ENCODE measurements around the gene OCIAD1.

DNA sequence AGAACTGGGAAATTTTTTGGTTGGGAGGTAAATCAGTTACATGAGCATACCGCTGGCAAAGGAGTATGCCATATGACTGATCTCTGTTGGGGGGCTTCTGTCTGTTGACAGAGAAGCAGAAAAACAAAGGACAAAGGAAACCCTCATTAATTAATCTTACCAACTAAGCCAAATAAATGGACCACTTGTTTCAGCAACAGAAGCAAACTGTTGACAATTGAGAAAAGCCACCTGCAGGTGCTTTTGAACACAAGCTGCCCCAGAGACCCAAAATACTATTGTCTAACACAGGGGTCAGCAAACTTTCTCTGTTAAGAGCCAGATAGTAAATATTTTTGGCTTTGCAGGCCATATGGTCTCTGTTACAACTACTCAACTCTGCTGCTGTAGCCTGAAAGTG, 43.8 kb upstream of the OCIAD1 start:
- TF ChIP-seq, protein P1, sequence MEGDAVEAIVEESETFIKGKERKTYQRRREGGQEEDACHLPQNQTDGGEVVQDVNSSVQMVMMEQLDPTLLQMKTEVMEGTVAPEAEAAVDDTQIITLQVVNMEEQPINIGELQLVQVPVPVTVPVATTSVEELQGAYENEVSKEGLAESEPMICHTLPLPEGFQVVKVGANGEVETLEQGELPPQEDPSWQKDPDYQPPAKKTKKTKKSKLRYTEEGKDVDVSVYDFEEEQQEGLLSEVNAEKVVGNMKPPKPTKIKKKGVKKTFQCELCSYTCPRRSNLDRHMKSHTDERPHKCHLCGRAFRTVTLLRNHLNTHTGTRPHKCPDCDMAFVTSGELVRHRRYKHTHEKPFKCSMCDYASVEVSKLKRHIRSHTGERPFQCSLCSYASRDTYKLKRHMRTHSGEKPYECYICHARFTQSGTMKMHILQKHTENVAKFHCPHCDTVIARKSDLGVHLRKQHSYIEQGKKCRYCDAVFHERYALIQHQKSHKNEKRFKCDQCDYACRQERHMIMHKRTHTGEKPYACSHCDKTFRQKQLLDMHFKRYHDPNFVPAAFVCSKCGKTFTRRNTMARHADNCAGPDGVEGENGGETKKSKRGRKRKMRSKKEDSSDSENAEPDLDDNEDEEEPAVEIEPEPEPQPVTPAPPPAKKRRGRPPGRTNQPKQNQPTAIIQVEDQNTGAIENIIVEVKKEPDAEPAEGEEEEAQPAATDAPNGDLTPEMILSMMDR (CRISPR knock-in tag; IDR thresholded peaks at IDR 0.05), result no peak
- TF ChIP-seq ZNF549 (CRISPR knock-in tag; IDR thresholded peaks at IDR 0.05), result no peak
- TF ChIP-seq, protein P2, sequence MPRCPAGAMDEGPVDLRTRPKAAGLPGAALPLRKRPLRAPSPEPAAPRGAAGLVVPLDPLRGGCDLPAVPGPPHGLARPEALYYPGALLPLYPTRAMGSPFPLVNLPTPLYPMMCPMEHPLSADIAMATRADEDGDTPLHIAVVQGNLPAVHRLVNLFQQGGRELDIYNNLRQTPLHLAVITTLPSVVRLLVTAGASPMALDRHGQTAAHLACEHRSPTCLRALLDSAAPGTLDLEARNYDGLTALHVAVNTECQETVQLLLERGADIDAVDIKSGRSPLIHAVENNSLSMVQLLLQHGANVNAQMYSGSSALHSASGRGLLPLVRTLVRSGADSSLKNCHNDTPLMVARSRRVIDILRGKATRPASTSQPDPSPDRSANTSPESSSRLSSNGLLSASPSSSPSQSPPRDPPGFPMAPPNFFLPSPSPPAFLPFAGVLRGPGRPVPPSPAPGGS (CRISPR knock-in tag; IDR thresholded peaks at IDR 0.05), result no peak
- TF ChIP-seq, protein P3, sequence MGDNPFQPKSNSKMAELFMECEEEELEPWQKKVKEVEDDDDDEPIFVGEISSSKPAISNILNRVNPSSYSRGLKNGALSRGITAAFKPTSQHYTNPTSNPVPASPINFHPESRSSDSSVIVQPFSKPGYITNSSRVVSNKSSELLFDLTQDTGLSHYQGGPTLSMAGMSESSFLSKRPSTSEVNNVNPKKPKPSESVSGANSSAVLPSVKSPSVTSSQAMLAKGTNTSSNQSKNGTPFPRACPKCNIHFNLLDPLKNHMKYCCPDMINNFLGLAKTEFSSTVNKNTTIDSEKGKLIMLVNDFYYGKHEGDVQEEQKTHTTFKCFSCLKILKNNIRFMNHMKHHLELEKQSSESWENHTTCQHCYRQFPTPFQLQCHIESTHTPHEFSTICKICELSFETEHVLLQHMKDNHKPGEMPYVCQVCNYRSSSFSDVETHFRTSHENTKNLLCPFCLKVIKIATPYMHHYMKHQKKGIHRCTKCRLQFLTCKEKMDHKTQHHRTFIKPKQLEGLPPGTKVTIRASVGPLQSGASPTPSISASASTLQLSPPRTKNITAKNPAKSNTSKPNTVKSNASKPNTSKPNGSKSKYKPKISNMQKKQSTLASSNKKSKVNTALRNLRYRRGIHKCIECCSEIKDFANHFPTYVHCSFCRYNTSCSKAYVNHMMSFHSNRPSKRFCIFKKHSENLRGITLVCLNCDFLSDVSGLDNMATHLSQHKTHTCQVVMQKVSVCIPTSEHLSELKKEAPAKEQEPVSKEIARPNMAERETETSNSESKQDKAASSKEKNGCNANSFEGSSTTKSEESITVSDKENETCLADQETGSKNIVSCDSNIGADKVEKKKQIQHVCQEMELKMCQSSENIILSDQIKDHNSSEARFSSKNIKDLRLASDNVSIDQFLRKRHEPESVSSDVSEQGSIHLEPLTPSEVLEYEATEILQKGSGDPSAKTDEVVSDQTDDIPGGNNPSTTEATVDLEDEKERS (CRISPR knock-in tag; IDR thresholded peaks at IDR 0.05), result no peak
- no peak for TF ChIP-seq NR1H2 (CRISPR knock-in tag; IDR thresholded peaks at IDR 0.05; ENCODE audit: borderline replicate concordance, low read depth)
- no peak for TF ChIP-seq EZH2 (conservative IDR thresholded peaks at IDR 0.05; ENCODE audit: low read depth, low read length)
- no peak for TF ChIP-seq EP300 (IDR thresholded peaks at IDR 0.05; ENCODE audit: low read depth in 2 of 2, low read length in 2 of 2)
- no peak for TF ChIP-seq EP300 (CRISPR knock-in tag; IDR thresholded peaks at IDR 0.05; ENCODE audit: borderline replicate concordance)
